Osteoblast (primary cell): ENCODE measurements around the gene ANTXRL. TPM values are rescaled to one million over a fixed set of nuclear protein-coding genes. Genes with fewer than 3 reads are reported as not detected.
A peak's percentile ranks its signal among the peaks of the same experiment; 100 is the strongest.
"Not testable (repeated sequence)": the region's sequence is repeated elsewhere in the genome, so short reads cannot be mapped to it uniquely, and the experiment has no call there.

Source experiments
- DNase-seq: peaks from one replicate; pipeline ENCODE4 v3.0.0; 2011; ENCODE audit warnings: low spot score, mixed read lengths; ENCODE audit not compliant: insufficient read length; ENCODE audit errors: missing footprints
- H2AFZ ChIP-seq: 2 replicates; pipeline ENCODE4 v1.6.0; 2011; ENCODE audit warnings: mild to moderate bottlenecking, low read length
- H3K27ac ChIP-seq: 2 replicates; pipeline ENCODE4 v1.5.1; 2011; ENCODE audit warnings: mild to moderate bottlenecking, low read depth, low read length, moderate library complexity
- H3K27me3 ChIP-seq: 2 replicates; pipeline ENCODE4 v1.6.0; 2012; ENCODE audit warnings: mild to moderate bottlenecking, control low read depth, inconsistent platforms, low read length, moderate library complexity; ENCODE audit not compliant: insufficient read depth
- H3K36me3 ChIP-seq: 2 replicates; pipeline ENCODE4 v1.5.1; 2011; ENCODE audit warnings: mild to moderate bottlenecking, low read length, control low read depth, moderate library complexity; ENCODE audit not compliant: insufficient read depth
- H3K4me1 ChIP-seq: 2 replicates; pipeline ENCODE4 v1.5.1; 2011; ENCODE audit warnings: mild to moderate bottlenecking, low read length, control low read depth, moderate library complexity; ENCODE audit not compliant: insufficient read depth
- H3K4me2 ChIP-seq: 2 replicates; pipeline ENCODE4 v1.6.0; 2011; ENCODE audit warnings: mild to moderate bottlenecking, low read length; ENCODE audit not compliant: insufficient read depth
- H3K4me3 ChIP-seq: fragments of 200-600 bp; sonication (generic); 3 replicates; pipeline ENCODE4 v1.5.1; 2012; ENCODE audit warnings: mild to moderate bottlenecking, low read length, inconsistent platforms; ENCODE audit not compliant: insufficient read depth
- H3K79me2 ChIP-seq: 2 replicates; pipeline ENCODE4 v1.6.0; 2012; ENCODE audit warnings: mild to moderate bottlenecking, low read length, control low read depth, inconsistent platforms; ENCODE audit not compliant: insufficient read depth
- H3K9me3 ChIP-seq: 2 replicates; pipeline ENCODE4 v1.5.1; 2011; ENCODE audit warnings: low read depth, low read length, control low read depth
- H4K20me1 ChIP-seq: 2 replicates; pipeline ENCODE4 v1.6.0; 2012; ENCODE audit warnings: mild to moderate bottlenecking, low read length, control low read depth; ENCODE audit not compliant: insufficient read depth
- total RNA-seq: library from RNA; depleted of rRNA; stranded (reverse); fragments of >200 nt; gene quantifications from 2 replicates; pipeline ENCODE4 v1.2.3, GENCODE V29; 2012
- TF ChIP-seq, protein P1 (sequence below): IDR thresholded peaks from 2 replicates; pipeline ENCODE4 v1.5.1; 2011; ENCODE audit warnings: mild to moderate bottlenecking, low read depth, low read length, moderate library complexity; ENCODE audit errors: extremely low read depth

The ANTXRL gene
- total RNA-seq, 1 donor, result not detected

DNA sequence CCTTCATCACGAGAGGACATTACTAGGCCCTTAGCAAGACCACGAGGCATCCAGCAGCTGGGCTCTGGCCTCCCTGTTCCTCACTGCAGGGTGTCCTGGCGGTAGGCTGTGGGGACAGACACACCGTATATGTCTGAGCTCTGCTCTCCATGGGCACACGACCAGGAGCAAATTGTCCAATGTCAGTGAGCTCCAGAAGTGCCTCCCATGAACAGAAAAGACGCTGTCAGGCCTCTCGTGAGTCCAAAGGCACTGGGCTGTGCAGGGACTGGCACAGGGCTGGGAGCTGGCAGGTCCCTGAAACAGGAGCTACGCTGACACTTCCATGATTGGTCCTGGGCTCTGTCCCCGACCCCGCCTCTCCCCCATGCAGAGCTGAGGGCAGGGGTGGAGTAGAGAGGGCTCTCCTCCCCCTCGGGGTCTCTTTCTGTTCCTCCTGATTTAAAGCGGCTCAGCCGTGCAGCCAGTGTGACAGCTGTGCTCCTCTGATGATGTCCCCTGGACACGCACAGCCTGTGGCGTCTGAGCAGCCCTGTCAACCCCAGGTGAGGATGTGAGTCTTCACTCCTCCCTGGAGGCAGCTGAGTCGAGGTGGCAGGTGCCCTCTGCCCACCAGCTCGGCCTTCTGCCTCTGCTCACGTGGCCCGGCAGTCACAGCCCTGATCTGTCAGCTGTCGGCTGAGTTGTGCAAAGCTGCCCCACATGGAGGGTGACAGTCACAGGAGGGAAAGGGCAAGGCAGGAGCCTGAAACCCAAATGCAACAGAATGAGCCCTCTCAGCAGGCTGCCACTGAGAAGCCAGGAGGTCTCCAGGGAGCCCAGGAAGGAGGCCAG, 13.0 kb downstream of the ANTXRL start:
- peak; percentile 59 for DNase-seq
- Histone ChIP-seq H3K36me3 (no peaks in the 10 kb centered on the region), H4K20me1 (no peaks in the 10 kb centered on the region), H3K4me2 (no peak overlapping the region), H3K27ac (no peak overlapping the region), H2AFZ (no peak overlapping the region), H3K4me3 (no peak overlapping the region), H3K4me1 (no peaks in the 10 kb centered on the region), H3K9me3 (no peaks in the 10 kb centered on the region), H3K79me2 (no peaks in the 10 kb centered on the region), H3K27me3 (peaks cover 2% of the 10 kb centered on the region)
- TF ChIP-seq, protein P1, sequence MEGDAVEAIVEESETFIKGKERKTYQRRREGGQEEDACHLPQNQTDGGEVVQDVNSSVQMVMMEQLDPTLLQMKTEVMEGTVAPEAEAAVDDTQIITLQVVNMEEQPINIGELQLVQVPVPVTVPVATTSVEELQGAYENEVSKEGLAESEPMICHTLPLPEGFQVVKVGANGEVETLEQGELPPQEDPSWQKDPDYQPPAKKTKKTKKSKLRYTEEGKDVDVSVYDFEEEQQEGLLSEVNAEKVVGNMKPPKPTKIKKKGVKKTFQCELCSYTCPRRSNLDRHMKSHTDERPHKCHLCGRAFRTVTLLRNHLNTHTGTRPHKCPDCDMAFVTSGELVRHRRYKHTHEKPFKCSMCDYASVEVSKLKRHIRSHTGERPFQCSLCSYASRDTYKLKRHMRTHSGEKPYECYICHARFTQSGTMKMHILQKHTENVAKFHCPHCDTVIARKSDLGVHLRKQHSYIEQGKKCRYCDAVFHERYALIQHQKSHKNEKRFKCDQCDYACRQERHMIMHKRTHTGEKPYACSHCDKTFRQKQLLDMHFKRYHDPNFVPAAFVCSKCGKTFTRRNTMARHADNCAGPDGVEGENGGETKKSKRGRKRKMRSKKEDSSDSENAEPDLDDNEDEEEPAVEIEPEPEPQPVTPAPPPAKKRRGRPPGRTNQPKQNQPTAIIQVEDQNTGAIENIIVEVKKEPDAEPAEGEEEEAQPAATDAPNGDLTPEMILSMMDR, result no peak

DNA sequence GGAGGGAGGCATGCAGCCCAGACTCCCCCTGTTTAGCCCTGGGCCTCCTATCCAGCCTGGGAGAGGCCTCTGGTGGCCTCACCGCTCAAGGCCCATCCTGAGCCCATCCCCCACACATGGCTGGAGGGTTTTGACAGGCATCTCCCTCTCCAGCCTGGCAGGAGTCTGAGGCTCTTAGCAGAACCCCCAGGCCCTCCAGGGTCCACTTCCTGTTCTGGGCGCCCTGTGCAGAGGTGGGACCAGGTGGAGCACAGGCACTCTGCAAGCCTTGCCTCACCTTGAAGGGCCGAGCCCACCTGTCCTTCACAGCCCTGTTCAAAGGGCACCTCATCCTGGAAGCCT, 13.5 kb downstream of the ANTXRL start:
- H3K4me2 ChIP-seq, H3K9me3 ChIP-seq, H3K36me3 ChIP-seq, H2AFZ ChIP-seq, H3K27ac ChIP-seq, H3K27me3 ChIP-seq, H3K4me3 ChIP-seq, H4K20me1 ChIP-seq, H3K4me1 ChIP-seq, DNase-seq, H3K79me2 ChIP-seq: not testable (repeated sequence)

DNA sequence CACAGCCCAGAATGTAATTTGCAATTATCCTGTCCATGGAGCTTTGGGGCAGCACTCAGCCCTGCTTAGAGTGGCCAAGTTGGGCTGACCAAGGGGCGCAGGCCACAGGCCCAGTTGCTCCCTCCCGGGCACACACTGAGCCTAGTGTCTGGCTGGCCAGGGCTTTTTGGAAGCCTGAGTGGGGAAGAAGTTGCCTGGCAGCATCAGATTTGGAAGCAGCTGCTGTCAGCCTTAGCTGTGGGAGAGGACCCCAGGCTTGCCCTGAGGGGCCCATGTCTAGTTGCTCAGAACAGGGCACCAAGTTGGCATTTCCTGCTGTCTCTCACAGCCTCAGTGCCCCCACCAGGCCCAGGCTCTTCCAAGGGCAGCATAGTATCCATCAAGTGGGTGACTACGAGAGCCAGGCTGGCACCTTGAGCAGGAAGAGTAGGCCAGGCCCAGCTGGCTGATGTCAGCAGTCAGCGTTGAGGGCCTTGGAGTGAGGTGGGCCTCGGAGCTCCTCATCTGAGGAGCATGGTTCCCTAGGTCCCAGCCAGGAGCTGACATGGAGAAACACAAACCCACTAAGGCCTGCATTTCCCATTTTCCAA, 14.4 kb downstream of the ANTXRL start:
- Histone ChIP-seq H3K4me3 (no peak overlapping the region), H3K4me1 (no peaks in the 10 kb centered on the region)

DNA sequence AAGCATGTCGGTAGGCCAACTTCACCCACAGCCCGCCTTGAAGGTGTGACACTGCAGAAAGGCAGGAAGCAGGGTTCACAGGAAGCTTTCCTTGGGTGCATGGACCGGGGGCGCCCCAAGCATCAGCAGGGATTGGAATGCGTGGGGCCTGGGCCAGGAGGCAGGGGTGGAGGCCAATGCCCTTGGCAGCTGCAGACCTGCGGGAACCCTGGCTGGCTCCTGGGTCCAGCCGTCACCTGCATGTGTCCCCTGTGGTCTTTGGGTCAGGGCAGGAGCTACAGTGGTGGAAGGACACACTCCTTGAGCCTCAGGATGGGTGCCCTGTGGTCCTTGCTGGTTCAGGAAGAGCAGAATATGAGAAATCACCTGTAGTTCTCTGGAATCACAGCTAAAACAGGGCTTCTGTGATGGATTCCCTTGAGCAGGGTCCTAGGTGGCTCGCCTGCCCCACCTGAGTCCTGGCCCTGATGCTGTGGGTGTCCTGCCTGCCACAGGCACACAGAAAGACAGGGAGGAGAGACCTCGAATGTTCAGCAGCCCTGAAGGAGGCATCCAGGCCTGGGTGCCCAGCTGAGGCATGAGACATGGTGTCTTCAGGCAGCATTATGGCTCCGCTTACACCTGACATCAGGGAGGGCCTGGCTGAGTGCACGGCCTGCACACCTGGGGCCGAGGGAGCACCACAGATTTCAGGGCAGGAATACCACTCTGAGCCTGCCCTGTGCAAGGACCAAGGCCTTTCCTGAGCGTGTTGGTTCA, 15.1 kb downstream of the ANTXRL start:
- TF ChIP-seq, protein P1, result no peak
- no peaks in the 10 kb centered on the region for H3K79me2 ChIP-seq

More for the DNA sequence above, 14.4 kb downstream of the ANTXRL start:
- H3K79me2 ChIP-seq, result no peaks in the 10 kb centered on the region
- H2AFZ ChIP-seq, result no peak overlapping the region
- no peaks in the 10 kb centered on the region for H4K20me1 ChIP-seq
- TF ChIP-seq, protein P1, result no peak
- H3K36me3 ChIP-seq, result no peaks in the 10 kb centered on the region
- DNase-seq, result peak; percentile 53
- no peaks in the 10 kb centered on the region for H3K9me3 ChIP-seq
- H3K27ac ChIP-seq, result no peak overlapping the region
- peaks cover 5% of the 10 kb centered on the region for H3K27me3 ChIP-seq
- no peak overlapping the region for H3K4me2 ChIP-seq

DNA sequence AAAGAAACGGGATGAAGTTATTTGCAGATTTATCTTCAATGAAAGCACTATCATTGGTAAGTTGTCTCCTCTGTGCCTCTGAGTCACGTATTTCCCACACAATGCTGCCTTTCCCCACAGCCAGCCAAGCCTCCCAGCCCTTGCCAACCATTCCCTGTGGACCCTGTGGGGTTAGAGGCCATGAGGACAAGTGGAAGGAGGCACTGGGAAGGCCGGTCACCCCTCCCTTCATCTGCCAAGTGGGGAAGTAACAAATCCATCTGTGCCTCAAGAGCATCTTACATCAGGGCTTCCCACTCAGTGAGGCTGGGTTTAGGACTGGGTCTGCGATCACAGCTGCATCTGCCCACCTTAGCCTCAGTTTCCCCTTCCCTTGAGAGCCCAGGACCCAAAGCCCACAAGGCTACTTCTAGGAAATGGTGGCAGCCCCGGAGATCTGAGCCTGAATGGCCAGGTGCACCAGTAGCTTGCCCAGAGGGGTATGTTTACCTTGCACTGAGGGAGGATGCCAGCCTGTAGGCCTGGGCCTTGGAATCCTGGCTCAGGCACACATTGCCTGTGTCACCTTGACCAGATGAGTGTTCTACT, 16.1 kb downstream of the ANTXRL start:
- H3K4me3 ChIP-seq, H3K79me2 ChIP-seq, H3K27me3 ChIP-seq, H3K4me1 ChIP-seq, H4K20me1 ChIP-seq, H3K9me3 ChIP-seq, H3K27ac ChIP-seq, H2AFZ ChIP-seq, DNase-seq, H3K36me3 ChIP-seq, H3K4me2 ChIP-seq: not testable (repeated sequence)

More for the DNA sequence above, 15.1 kb downstream of the ANTXRL start:
- peaks cover 5% of the 10 kb centered on the region for H3K27me3 ChIP-seq
- H3K4me1 ChIP-seq, result no peaks in the 10 kb centered on the region
- H3K27ac ChIP-seq, result no peak overlapping the region
- no peak overlapping the region for H3K4me2 ChIP-seq
- no peak overlapping the region for H3K4me3 ChIP-seq
- H2AFZ ChIP-seq, result no peak overlapping the region
- H3K36me3 ChIP-seq, result no peaks in the 10 kb centered on the region
- H4K20me1 ChIP-seq, result no peaks in the 10 kb centered on the region
- no peaks in the 10 kb centered on the region for H3K9me3 ChIP-seq
- DNase-seq, result no peak
